ENCODE measurements around the gene TIPIN.
"Not testable (repeated sequence)": the region's sequence is repeated elsewhere in the genome, so short reads cannot be mapped to it uniquely, and the experiment has no call there.

The TIPIN gene, protein sequence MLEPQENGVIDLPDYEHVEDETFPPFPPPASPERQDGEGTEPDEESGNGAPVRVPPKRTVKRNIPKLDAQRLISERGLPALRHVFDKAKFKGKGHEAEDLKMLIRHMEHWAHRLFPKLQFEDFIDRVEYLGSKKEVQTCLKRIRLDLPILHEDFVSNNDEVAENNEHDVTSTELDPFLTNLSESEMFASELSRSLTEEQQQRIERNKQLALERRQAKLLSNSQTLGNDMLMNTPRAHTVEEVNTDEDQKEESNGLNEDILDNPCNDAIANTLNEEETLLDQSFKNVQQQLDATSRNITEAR

DNA sequence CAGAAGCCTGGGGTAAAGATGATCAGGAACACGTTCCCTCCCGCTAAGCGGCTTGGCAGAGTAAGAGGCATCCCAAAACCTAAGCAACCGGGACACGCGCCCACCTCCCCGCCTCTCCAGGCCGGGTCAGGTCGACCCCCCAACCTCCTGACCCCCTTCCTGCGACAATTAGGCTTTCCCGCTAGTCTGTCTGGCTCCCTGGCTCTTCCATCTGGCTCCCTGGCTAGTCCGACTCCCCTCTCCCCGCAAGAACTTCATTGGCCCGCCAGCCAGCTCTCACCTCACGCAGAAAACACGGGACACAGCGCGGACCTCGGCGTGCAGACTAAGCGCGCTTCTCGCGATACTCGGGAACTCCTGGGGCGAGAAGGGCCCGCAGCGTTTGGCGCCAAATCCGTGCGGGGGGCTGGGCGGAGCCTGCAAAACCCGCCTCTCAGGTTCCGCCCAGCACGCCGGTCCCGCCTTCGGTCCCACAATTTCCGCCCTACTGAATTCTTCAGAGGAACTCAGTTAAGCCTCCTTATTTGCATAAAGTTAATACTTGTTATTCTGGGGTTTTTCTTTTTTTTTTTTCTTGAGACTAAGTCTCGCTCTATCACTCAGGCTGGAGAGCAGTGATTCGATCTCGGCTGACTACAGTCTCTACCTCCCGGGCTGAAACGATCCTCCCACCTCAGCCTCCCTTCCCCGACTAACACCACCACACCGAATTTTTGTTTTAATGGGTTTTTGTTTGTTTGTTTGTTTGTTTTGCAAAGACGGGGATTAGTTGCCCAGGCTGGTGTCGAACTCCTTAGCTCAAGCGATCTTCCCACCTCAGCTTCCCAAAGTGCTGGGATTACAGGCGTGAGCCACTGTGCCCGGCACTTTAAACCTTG, at the start of gene TIPIN:
TSS of gene TIPIN (minus strand) at position 327 of the 878 bp plus-strand sequence. CDS start 3,738 bp downstream, outside the sequence.
- DNase-seq, result peak; percentile 99

DNA sequence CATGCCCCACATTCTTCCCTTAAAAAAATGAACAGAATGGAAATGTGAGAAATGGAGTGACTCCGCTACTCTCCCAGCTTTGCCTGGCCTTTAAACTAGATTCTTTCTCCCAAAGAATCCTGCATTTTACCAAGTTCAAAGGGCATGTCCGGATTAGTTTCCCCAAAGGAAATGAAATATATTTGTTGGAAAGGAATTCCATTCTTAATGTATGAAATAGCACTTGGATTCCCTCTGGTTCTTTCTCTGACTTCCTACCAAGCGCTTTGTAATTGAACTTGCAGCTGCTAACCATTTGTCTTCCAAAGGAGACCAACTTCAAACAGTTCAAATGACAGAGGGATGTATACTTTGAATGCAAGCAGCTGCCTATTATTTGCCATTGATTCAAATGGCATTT, 49.1 kb upstream of the TIPIN start:
- no peak for DNase-seq

DNA sequence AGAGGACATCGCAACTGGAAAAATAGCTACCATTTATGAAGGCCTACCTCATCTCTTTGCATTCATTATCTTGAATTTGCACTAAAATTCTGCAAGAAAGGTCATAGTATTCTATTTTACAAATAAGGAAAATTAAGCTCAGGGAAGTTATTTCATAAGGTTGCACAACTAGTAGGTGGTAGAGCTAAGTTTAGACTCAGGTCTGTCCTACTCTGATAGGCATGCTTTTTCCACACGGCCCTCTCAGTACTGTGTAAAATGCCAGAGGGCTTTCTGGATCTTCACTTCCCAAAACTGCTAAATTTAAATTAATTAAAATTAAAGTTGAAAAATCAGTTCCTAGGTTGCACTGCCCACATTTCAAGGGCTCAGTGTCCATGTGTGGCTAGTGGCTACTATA, 48.5 kb upstream of the TIPIN start:
- DNase-seq, result no peak

DNA sequence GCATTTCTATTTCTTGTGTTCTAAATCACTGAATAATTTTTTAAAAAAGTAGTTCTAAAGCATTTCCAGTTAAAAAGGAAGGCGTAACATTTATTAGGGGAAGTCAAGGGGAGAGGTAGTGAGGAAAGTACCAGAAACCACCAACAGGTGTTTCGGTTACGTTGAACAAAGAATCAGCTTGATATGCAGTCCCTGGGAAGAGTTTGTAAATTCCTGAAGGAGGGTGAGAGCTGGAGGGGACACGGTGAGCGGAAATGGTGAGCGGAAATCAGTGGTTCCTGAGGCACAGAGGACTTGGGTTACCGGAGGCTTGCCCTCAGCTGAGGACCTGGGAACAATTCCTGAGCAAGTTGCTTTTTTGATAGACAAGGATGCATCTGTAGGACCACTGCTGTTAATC, 48.0 kb upstream of the TIPIN start:
- no peak for DNase-seq

DNA sequence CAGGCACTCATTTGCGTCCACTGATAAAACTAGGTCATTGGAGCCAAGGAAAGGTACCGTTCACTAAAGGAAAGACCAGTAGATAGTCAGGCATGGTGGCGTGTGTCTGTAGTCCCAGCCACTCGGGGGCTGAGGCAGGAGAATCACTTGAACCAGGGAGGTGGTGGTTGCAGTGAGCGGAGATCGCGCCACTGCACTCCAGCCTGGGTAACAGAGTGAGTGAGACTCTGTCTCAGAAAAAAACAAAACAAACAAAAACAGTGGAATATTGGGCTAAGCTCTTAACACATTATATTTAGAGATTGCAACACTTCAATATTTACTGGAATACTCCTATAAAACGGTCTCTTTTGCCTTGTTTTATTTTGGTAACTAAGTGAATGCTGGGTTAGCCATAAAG, 47.6 kb upstream of the TIPIN start:
- no peak for DNase-seq

DNA sequence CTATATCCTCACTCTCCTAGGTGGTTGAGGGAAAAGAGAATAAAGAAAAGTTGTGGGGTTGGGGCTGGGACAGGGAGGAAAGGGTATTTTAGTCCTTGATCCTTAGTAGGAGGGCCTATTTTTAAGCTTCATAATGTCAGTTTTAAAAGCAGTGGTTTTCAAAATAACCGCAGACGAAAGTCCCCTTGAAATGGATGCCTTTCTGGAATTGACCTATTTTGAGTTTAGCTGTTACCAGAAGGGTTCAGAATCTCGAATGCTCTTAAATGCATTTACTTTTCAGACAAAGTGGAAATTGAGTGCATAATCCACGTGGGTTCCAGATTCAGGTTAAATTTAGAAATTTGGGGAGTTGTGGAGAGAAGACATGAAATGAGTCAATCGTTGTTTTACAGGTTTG, 46.8 kb upstream of the TIPIN start:
- DNase-seq, result no peak

DNA sequence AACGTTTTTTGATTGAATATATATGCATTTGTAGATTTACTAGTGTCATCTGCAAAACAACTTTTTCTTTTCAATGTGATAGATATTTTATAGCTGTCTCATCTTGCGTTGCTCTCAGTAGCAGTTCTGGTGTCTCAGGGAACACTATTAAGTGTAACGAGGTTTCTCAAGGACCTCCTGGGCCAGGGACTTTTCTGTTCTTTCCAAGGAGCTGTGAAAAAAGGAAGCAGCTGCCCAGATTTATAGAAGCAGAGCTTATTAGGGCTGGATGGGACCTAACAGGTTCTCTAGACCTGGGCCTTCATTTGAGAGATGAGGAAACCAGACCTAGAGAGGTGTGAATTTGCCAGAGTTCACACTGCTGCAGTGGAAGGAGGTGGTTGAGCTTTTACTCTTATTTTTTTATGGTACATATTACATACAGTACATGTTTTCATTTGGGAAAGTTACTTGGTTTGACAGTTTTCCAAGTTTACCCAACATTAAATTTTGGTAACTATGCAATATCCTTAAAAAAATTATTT, 46.3 kb upstream of the TIPIN start:
- no peak for DNase-seq

DNA sequence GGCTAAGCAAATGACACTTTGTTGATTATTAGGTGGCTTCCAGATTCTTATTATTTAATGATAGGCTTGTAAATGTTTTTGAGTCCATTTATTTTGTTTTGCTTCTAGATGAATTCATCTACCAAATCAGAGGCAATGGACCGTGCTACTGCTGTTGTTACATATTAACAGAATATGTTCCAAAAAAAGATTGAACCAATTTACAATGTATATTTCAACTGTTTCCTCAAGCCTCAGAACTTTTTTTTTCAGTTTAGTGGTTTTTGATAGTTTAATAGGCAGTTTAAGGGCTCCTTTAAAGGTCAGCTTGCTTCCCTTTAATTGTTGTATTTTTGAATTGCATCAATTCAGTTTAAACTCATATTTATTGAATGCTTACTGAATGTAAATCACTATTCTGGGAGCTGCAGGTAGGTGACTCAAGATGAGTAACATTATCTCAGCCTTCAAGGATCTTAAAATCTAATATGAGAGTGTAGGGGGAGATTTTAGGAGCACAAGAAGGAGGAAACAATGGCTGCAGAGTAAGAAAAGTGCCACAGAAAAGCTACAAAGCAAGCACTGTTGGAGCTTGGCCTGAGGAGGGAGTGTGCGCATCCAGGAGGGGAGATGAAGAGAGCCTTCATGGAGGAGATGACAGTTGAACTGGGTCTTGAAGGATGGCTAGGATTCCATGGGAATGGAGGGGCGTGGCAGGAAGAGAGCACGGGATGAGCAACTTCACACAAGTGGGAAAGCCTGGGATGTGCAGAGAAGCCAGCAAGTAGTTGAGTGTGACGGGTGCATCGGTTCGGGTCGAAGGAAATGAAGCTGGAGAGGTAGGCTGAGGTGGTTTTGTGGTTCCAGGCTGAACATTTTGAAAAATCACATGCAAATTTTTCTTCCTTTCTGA, 44.9 kb upstream of the TIPIN start:
- no peak for DNase-seq

DNA sequence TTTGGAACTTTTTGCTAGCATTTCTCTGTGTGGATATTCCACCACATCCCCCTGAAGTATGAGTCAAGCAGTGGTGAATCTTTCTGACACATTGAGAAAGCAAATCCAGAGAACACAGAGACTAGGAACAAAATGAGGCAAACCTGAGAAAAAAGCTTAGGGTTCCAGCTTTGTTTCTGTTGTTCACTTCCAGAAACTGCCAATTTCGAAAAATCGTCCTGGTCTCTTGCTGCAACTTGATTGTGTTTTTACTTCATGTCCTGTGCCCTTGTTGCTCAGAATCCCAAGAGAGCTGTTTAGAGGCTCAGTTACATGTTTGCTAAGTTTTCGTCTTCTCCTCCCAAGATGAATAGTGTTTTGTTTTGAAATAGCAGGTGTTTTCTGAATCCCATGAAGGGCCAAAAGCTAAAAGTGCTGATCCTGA, 43.9 kb upstream of the TIPIN start:
- no peak for DNase-seq

DNA sequence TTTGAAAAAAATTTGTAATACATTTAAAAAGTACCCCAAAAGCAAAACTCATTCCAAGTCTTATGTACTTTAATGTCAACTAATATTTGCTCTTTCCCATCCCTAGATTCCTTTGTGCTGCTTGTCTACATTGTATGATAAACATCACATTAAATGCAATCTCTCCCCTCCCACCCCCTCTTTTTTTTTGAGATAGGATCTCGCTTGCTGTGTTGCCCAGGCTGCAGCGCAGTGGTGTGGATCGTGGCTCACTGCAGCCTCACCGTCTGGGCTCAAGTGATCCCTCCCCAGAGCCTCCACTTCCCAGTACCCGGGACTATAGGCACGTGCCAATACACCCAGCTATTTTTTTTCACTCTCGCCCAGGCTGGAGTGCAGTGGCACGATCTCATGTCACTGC, 42.8 kb upstream of the TIPIN start:
- no peak for DNase-seq

DNA sequence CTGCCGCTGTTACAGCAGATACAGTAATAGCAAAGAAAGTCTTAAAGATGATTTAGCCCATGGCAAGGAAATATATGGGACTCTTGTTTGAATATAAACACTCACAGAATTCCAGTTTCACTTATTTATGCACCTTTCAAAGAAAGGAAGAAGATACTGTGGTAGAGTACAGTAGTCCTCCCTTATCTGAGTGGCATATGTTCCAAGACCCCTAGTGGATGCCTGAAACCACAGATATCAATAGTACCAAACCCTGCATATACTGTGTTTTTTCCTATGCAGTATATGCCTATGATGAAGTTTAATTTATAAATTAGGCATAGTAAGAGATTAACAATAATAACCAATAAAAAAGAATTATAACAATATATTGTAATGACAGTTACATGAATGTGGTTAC, 38.4 kb upstream of the TIPIN start:
- no peak for DNase-seq

DNA sequence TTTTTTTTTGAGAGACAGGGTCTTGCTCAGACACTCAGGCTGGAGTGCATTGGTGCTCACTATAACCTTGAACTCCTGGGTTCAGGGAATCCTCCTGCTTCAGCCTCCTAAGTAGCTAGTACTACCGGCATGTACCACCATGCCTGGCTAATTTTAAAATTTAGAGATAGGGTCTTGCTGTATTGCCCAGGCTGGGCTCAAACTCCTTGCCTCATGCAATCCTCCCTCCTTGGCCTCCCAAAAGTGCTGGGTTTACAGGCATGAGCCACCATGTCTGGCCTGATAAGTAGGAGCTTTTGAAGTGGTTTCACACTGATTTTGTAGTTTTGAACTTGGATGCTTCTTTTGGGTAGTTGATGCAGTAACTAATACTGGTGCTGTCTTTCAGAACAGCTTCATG, 38.0 kb upstream of the TIPIN start:
- no peak for DNase-seq

DNA sequence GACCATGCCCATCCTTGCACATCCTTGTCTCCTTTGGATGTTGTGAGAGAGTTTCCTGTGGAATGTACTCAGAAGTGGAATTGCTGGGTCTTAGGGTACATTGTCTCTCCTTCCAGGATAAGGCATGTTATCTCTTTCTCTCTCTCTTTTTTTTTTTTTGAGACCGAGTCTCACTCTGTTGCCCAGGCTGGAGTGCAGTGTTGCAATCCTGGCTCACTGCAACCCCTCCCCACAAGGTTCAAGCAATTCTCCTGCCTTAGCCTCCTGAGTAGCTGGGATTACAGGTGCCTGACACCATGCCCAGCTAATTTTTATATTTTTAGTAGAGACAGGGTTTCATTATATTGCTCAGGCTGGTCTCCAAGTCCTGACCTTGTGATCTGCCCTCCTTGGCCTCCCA, 36.6 kb upstream of the TIPIN start:
- not testable (repeated sequence) for DNase-seq

DNA sequence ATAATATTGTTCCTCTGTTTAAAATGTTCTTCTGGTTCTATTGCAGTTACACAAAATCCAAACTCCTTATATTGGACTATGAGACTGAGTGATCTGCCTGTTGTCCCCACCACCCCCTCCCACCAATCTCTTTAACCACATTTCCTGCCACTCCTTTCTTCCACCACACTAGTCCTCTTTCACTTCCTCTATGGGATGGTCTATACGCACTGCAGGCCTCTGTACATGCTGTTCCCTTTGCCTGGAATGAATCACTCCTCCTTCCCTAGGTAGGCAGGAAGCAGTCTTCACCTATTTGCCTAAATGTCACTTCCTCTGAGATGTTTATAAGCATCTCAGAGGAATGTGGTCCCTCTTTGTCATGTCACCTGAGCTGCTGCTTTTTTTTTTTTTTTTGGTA, 34.2 kb upstream of the TIPIN start:
- DNase-seq, result no peak

DNA sequence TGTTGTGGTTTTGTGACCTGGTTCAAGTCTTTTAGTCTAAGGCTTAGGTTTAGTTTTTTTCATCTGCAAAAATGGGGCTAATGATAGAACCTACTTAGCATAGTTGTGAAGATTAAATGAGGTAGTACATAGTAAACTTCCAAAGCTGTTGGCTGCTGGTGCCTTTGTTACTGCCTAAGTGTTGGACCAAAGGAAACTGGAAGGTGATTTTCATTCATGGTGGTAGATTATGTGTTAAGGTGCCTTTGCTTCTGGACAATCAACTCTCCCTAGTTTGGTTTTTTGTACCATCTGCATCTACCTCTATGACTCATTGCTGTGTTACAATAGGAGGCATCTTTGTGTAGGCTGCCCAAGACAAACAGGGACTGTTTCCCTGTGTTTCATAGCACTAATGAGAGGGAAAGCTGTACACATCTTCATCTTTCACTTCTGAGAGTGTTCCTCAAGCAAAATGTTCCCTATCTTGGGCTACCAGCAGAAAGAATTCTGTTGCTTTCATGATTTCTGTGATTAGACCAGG, 33.4 kb upstream of the TIPIN start:
- no peak for DNase-seq

DNA sequence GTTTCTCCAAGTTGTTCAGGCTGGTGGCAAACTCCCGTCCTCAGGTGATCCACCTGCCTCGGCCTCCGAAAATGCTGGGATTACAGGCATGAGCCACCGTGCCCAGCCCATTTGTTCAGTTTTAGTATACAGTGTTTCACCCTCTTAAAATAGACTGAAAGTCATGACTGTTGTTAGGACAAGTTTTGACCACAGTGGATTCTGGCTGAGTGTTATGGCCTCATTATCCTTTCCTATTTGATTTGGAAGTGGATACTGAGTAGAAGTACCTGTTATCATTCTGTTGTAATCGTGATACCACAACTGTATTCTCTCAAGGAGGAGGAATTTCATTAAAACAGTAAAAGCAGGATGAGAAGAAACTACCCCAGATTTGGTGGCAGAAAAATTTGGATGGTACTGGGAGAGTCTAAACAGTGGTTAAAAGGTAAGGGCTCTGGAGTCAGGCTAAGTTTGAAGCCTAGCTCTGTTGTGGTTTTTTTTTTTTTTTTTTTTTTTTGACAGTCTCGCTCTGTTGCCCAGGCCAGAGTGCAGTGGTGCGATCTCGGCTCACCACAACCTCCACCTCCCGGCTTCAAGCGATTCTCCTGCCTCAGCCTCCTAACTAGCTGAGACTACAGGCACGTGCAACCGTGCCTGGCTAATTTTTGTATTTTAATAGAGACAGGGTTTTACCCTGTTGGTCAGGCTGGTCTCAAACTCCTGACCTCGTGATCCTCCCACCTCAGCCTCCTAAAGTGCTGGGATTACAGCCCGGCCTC, 32.8 kb upstream of the TIPIN start:
- DNase-seq, result no peak

DNA sequence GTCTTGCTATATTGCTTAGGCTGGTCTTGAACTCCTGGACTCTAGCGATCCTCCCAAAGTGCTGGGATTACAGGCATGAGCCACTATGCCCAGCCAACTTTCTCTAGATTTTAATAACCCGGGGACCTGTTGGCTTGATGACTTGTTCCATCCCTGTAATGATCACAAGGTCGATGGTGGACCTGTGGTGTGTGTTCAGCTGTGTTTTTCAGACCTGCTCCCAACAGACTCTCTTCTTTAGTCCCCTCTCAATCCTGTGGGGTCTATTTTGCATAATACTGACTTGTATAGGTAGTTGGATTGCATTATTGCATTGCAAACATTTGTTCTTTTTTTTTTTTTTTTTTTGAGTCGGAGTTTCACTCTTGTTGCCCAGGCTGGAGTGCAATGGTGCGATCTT, 32.1 kb upstream of the TIPIN start:
- DNase-seq, result no peak

DNA sequence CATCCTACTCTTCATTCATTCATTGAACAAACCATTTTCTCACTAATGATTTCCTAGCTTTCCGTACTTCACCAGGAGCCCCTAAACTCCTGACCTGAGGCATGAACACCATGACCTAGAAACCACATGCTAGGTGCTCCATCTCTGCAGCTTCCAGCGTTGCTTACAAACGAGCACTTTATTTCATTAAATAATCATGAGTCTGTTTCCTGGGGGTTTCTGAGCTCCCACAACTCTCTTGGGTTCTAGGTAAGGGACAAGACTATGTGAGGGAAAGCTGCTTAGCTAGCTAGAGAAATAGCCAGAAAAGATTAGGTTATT, 31.5 kb upstream of the TIPIN start:
- DNase-seq, result no peak

DNA sequence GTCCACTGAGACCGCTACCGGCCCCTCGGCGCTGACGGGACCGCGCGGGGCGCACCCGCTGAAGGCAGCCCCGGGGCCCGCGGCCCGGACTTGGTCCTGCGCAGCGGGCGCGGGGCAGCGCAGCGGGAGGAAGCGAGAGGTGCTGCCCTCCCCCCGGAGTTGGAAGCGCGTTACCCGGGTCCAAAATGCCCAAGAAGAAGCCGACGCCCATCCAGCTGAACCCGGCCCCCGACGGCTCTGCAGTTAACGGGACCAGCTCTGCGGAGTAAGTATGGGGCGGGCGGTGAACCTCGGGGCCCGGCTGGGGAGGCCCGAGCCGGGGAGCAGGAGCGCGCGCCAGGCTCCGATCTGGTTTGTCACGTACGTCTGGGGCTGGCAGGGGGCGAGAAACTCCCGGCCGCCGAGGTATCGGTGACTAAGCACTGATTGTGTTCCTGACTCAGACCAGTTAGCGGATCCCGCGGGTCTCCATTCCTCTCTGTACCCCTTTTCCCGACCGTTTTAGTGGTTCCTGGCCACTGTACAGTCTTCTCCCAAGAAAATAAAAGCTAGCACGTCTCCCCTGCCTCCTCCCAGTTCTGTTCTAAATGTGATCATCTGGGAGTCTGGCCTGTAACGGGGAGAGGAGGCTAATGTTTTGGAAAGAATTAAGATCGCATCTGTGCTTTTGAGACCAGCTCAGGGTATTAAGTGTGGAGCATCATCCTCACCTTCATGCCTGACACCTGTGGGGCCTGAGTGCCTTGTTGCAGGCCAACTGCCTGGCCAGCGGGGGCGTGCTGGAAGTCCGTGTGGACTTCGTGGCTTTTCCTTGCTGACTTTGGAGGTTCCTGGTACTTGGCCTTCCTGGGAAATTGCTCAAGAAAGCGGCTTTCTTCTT, 30.9 kb upstream of the TIPIN start:
- peak; percentile 90 for DNase-seq

DNA sequence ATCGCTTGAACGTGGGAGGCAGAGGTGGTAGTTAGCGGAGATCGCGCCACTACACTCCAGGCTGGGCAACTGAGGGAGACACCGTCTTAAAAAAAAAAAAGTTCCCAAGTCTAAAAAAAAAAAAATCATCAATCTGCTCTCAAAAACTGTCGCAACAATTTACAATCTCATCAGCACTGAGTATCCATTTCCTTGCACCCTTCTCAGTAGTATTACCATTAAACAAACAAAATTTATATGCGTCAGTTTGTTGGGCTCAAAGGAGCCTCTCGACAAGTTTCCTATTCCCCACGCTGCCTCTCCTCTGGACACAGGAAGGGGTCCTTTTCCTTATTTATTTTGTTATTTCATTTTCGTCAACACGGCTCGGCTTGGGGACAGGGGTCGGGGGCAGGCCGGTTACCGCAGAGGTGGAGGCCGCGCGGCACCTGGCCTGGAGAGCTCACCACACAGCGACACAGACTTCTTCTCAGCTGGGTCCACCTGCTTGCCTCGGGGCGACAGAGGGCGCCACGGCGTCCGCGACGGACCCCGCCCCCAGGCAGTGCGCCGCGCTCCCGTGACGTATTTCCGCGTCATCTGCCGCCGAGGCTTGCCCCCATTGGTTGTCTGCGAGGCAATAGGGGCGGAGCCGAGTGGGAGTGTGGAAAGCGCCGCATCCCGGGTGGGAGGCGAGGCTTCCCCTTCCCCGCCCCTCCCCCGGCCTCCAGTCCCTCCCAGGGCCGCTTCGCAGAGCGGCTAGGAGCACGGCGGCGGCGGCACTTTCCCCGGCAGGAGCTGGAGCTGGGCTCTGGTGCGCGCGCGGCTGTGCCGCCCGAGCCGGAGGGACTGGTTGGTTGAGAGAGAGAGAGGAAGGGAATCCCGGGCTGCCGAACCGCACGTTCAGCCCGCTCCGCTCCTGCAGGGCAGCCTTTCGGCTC, 30.0 kb upstream of the TIPIN start, which contains the start of gene MAP2K1:
TSS of gene MAP2K1 (plus strand) at position 709 of the 920 bp plus-strand sequence. CDS start 436 bp downstream, outside the sequence.
- DNase-seq, result peak; percentile 99

All from activated CD4-positive, alpha-beta T cell treated with anti-CD3 and anti-CD28 coated beads for 48 hours (primary cell).